ENCODE data around the gene LRRC23.

- TF ChIP-seq POLR2A (IDR thresholded peaks at IDR 0.05): no peak
- TF ChIP-seq CTCF (IDR thresholded peaks at IDR 0.05): no peak
These were observed 16.9 kb downstream of the LRRC23 start for GRCh38 chr12:6921539-6921938.

Data from Peyer's patch (tissue), 4 donors.